B cell (primary cell): ENCODE data around the gene SH3GL3. TPM values are rescaled to one million over a fixed set of nuclear protein-coding genes. Genes with fewer than 3 reads are reported as not detected.

ENCODE experiments used
- ATAC-seq: fragments of 200-7000 bp; cut with Tn5 transposase; one replicate; pipeline ENCODE4 v1.10.0; 2021; ENCODE audit warnings: low read depth, mild to moderate bottlenecking, moderate number of reproducible peaks, moderate library complexity
- CTCF ChIA-PET: fragments of 350-600 bp; sonication (Branson Sonifier 250); formaldehyde crosslinking; loops from one replicate; lab custom pipeline; 2021; ENCODE audit warnings: antibody characterized with exemption, inconsistent platforms; lab: Charles Lee
- POLR2A ChIA-PET: fragments of 350-600 bp; sonication (Branson Sonifier 250); formaldehyde crosslinking; loops from one replicate; lab custom pipeline; 2021; ENCODE audit warnings: antibody characterized with exemption; lab: Charles Lee
- DNase-seq: peaks from one replicate; pipeline ENCODE4 v3.0.0; 2013
- H2AFZ ChIP-seq: 2 replicates; pipeline ENCODE4 v1.6.1; 2012; ENCODE audit warnings: mild to moderate bottlenecking, low read depth, low read length; ENCODE audit not compliant: insufficient read depth, poor library complexity, severe bottlenecking
- H3K27ac ChIP-seq, 2 donors: 1 replicate in 1 of 2; 2 replicates in 1 of 2; pipeline ENCODE4 v1.5.1; 2012 to 2013; ENCODE audit warnings: low read length in 2 of 2, mild to moderate bottlenecking in 2 of 2, moderate library complexity in 1 of 2
- H3K27me3 ChIP-seq, 4 experiments: fragments of 200-600 bp in 1 of 4; sonication (generic) in 1 of 4; replicated peaks in 1 of 4; 1 replicate in 2 of 4; 2 replicates in 2 of 4; pipeline versions ENCODE4 v1.6.1 to v1.7.0; 2013 to 2016; ENCODE audit warnings: low read length in 3 of 4, mild to moderate bottlenecking in 2 of 4, mixed read lengths in 1 of 4, moderate library complexity in 1 of 4; ENCODE audit not compliant: insufficient read depth in 4 of 4, control insufficient read depth in 3 of 4; ENCODE audit errors: control extremely low read depth in 1 of 4
- H3K36me3 ChIP-seq, 2 experiments: replicated peaks in 1 of 2; 1 replicate in 1 of 2; 2 replicates in 1 of 2; pipeline versions ENCODE4 v1.6.1 to v1.7.1; 2013; ENCODE audit warnings: low read length in 1 of 2; ENCODE audit not compliant: insufficient read depth in 2 of 2, control insufficient read depth in 1 of 2; ENCODE audit errors: control extremely low read depth in 1 of 2, extremely low read depth in 1 of 2
- H3K4me1 ChIP-seq, 2 donors: fragments of 200-600 bp in 1 of 2; sonication (generic) in 1 of 2; 1 replicate in 1 of 2; 2 replicates in 1 of 2; pipeline versions ENCODE4 v1.5.1 to v1.6.1; 2013 to 2017; ENCODE audit warnings: low read length in 2 of 2; ENCODE audit not compliant: control insufficient read depth in 2 of 2, insufficient read depth in 2 of 2
- H3K4me2 ChIP-seq: replicated peaks from 2 replicates; pipeline ENCODE3; 2012; ENCODE audit warnings: mild to moderate bottlenecking, low read depth, low read length; ENCODE audit not compliant: poor library complexity, severe bottlenecking
- H3K4me3 ChIP-seq, 5 experiments: fragments of 200-600 bp in 1 of 5; sonication (generic) in 1 of 5; 1 replicate in 3 of 5; 2 replicates in 2 of 5; pipeline versions ENCODE4 v1.5.1 to v1.7.0; 2011 to 2016; ENCODE audit warnings: low read length in 4 of 5, mild to moderate bottlenecking in 4 of 5, low read depth in 2 of 5, control low read depth in 1 of 5, moderate library complexity in 1 of 5; ENCODE audit not compliant: insufficient read depth in 1 of 5; ENCODE audit errors: control extremely low read depth in 1 of 5, extremely low read depth in 1 of 5
- H3K79me2 ChIP-seq: fragments of 200-600 bp; sonication (generic); one replicate; pipeline ENCODE4 v1.6.0; 2016; ENCODE audit warnings: low read length; ENCODE audit not compliant: control insufficient read depth, insufficient read depth
- H3K9ac ChIP-seq: fragments of 200-600 bp; sonication (generic); 2 replicates; pipeline ENCODE4 v1.6.1; 2017; ENCODE audit warnings: mild to moderate bottlenecking, low read length, moderate library complexity
- H3K9me3 ChIP-seq, 3 donors: one replicate each; pipeline versions ENCODE4 v1.6.1 to v1.7.1; 2013; ENCODE audit warnings: low read length in 2 of 3; ENCODE audit not compliant: control insufficient read depth in 2 of 3, insufficient read depth in 1 of 3; ENCODE audit errors: control extremely low read depth in 1 of 3
- H4K20me1 ChIP-seq: 2 replicates; pipeline ENCODE4 v1.6.0; 2012; ENCODE audit warnings: mild to moderate bottlenecking, low read length; ENCODE audit not compliant: insufficient read depth, control insufficient read depth, poor library complexity, severe bottlenecking
- H3K27ac Mint-ChIP-seq: one replicate; pipeline ENCODE4 v1.8.0; 2021; ENCODE audit warnings: mixed read lengths
- H3K27me3 Mint-ChIP-seq: one replicate; pipeline ENCODE4 v1.8.0; 2021; ENCODE audit warnings: mixed read lengths
- H3K4me1 Mint-ChIP-seq: one replicate; pipeline ENCODE4 v1.8.0; 2021; ENCODE audit warnings: mixed read lengths
- H3K4me3 Mint-ChIP-seq: one replicate; pipeline ENCODE4 v1.8.0; 2021; ENCODE audit warnings: mixed read lengths
- H3K9me3 Mint-ChIP-seq: one replicate; pipeline ENCODE4 v1.8.0; 2022; ENCODE audit warnings: mixed read lengths; ENCODE audit not compliant: insufficient read depth
- CTCF ChIP-seq: fragments of 200-600 bp; IDR thresholded peaks from one replicate; pipeline ENCODE4 v1.8.0; 2022; ENCODE audit warnings: antibody characterized with exemption, mild to moderate bottlenecking
- EZH2 ChIP-seq: IDR thresholded peaks from 2 replicates; pipeline ENCODE4 v1.6.1; 2012; ENCODE audit warnings: borderline replicate concordance, low read depth, mild to moderate bottlenecking, moderate library complexity, low read length; ENCODE audit not compliant: insufficient read depth, poor library complexity, severe bottlenecking
- WGBS: methylation state at CpG from one replicate; pipeline ENCODE4 v1.1.5; 2013; ENCODE audit warnings: missing lambda C conversion rate; ENCODE audit not compliant: insufficient coverage; 5-methylcytosine and 5-hydroxymethylcytosine counted together
- intact Hi-C: fragments of 100-400 bp; cut with micrococcal nuclease; formaldehyde crosslinking; loops from one replicate; pipeline ENCODE4 v1.10.0; 2022
- polyA plus RNA-seq: library from polyadenylated mRNA; depleted of rRNA; stranded (reverse); fragments of >200 nt; gene quantifications from 2 replicates; pipeline ENCODE4 v1.2.3, GENCODE V29; 2012
- total RNA-seq, 2 donors: library from RNA; stranded (reverse); fragments of 120-200 nt in 1 of 2; gene quantifications; 1 replicate in 1 of 2; 2 replicates in 1 of 2; pipeline versions ENCODE4 v1.2.3 to v1.2.4, GENCODE V29; 2013 to 2022

The SH3GL3 gene
- total and polyA plus RNA-seq, 2 donors (not counting 1 experiment from before 2014, with no cell fraction given), result not detected

GRCh38 chr15:83457149-83457548 lies 10.0 kb downstream of the SH3GL3 start:
- H3K27me3 ChIP-seq, result no peaks in the 10 kb centered on the region
- intact Hi-C loops, result no loop called here
- CTCF ChIA-PET, result no interaction called here
- H3K27me3 Mint-ChIP-seq, result no peaks in the 10 kb centered on the region
- no peaks in the 10 kb centered on the region for H3K9me3 ChIP-seq
- TF ChIP-seq EZH2 (no peak), CTCF (no peak)
- no peak overlapping the region for H3K4me2 ChIP-seq
- H2AFZ ChIP-seq, result no peak overlapping the region
- H3K4me3 ChIP-seq, result no peak overlapping the region
- H3K9me3 Mint-ChIP-seq, result peaks cover 4% of the 10 kb centered on the region
- H4K20me1 ChIP-seq, result no peaks in the 10 kb centered on the region
- H3K4me3 Mint-ChIP-seq, result no peak overlapping the region
- no peaks in the 10 kb centered on the region for H3K36me3 ChIP-seq
- no peak overlapping the region for H3K9ac ChIP-seq
- POLR2A ChIA-PET, result no interaction called here
- ATAC-seq, result no peak
- no peaks in the 10 kb centered on the region for H3K79me2 ChIP-seq
- H3K4me1 ChIP-seq, result no peaks in the 10 kb centered on the region
- no peak overlapping the region for H3K27ac Mint-ChIP-seq
- no peak for DNase-seq
- WGBS, result no CpG with 5 or more reads among the region's 1 CpG
- H3K4me1 Mint-ChIP-seq, result no peaks in the 10 kb centered on the region
- H3K27ac ChIP-seq, result no peak overlapping the region

- no peak for TF ChIP-seq EZH2
- TF ChIP-seq CTCF, result no peak
- POLR2A ChIA-PET, result no interaction called here
- intact Hi-C loops, result no loop called here
- ATAC-seq (no peak), DNase-seq (no peak)
- no peak overlapping the region for H2AFZ ChIP-seq
- H3K36me3 ChIP-seq, result no peaks in the 10 kb centered on the region
- no peaks in the 10 kb centered on the region for H4K20me1 ChIP-seq
- Mint-ChIP-seq H3K27me3 (no peaks in the 10 kb centered on the region), H3K27ac (no peak overlapping the region), H3K4me3 (no peak overlapping the region), H3K4me1 (no peaks in the 10 kb centered on the region), H3K9me3 (peaks cover 4% of the 10 kb centered on the region)
- H3K27me3 ChIP-seq, result no peaks in the 10 kb centered on the region
- 66% methylated on average over 3 of the region's 3 CpGs for WGBS
- H3K4me3 ChIP-seq, result no peak overlapping the region
- no peak overlapping the region for H3K9ac ChIP-seq
- no peaks in the 10 kb centered on the region for H3K9me3 ChIP-seq
- CTCF ChIA-PET, result no interaction called here
- H3K4me2 ChIP-seq, result no peak overlapping the region
- no peak overlapping the region for H3K27ac ChIP-seq
- H3K4me1 ChIP-seq, result no peaks in the 10 kb centered on the region
- H3K79me2 ChIP-seq, result no peaks in the 10 kb centered on the region
These were observed 11.2 kb downstream of the SH3GL3 start for GRCh38 chr15:83458381-83458780.
